HepG2 (cell line): ENCODE results near the gene CCDC106. TPM values are rescaled to one million over a fixed set of nuclear protein-coding genes. Genes with fewer than 3 reads are reported as not detected.

Experiments
- ATAC-seq: fragments of 200-7000 bp; cut with Tn5 transposase; 3 replicates; pipeline ENCODE4 v1.9.1; 2020; ENCODE audit warnings: mild to moderate bottlenecking, moderate library complexity
- BruUV-seq: library from RNA; stranded (reverse); fragments of 400-500 nt; replicated peaks from 2 replicates; lab custom pipeline; 2021; lab: Mats Ljungman, UMichigan
- CTCF ChIA-PET: fragments of 300-600 bp; formaldehyde crosslinking; extraction: SDS; loops from one replicate; lab custom pipeline; 2021; ENCODE audit warnings: low total read pairs, inconsistent platforms, low intra/inter-chr PET ratio; lab: Yijun Ruan, JAX
- POLR2A ChIA-PET: fragments of 350-600 bp; sonication (Branson Sonifier 250); formaldehyde crosslinking; loops from one replicate; lab custom pipeline; 2020; ENCODE audit warnings: antibody characterized with exemption, inconsistent platforms; lab: Yijun Ruan, JAX
- DNase-seq: peaks from one replicate; pipeline ENCODE4 v3.0.0-alpha.2; 2015; ENCODE audit warnings: low spot score
- FAIRE-seq: peaks from 3 replicates; lab custom pipeline; 2011; peaks lifted over from hg19 to GRCh38; lab: Jason Lieb, UNC
- H2AFZ ChIP-seq: one replicate; pipeline ENCODE4 v1.6.1; 2011; ENCODE audit warnings: low read length, inconsistent platforms
- H3K27ac ChIP-seq: fragments of 300-600 bp; 3 replicates; pipeline ENCODE4 v1.8.0; 2011; ENCODE audit warnings: mixed run types, mild to moderate bottlenecking, mixed read lengths, low read length, inconsistent platforms; ENCODE audit not compliant: insufficient read depth; ENCODE audit errors: extremely low read length
- H3K27me3 ChIP-seq, 2 experiments: fragments of 200-600 bp in 1 of 2; 2 replicates in 1 of 2; 3 replicates in 1 of 2; pipeline versions ENCODE4 v1.6.0 to v1.8.0; 2011; ENCODE audit warnings: low read length in 2 of 2, mild to moderate bottlenecking in 2 of 2, moderate library complexity in 2 of 2, inconsistent platforms in 1 of 2; ENCODE audit not compliant: insufficient read depth in 2 of 2, control insufficient read depth in 1 of 2
- H3K36me3 ChIP-seq, 2 experiments: fragments of 200-600 bp in 1 of 2; replicated peaks in 1 of 2; 2 replicates in 1 of 2; 3 replicates in 1 of 2; pipeline versions ENCODE4 v1.5.1 to v1.8.0; 2011; ENCODE audit warnings: low read length in 2 of 2, inconsistent platforms in 1 of 2; ENCODE audit not compliant: insufficient read depth in 2 of 2, control insufficient read depth in 1 of 2
- H3K4me1 ChIP-seq: 2 replicates; pipeline ENCODE4 v1.5.1; 2012; ENCODE audit warnings: low read length, inconsistent platforms; ENCODE audit not compliant: insufficient read depth
- H3K4me2 ChIP-seq: 2 replicates; pipeline ENCODE4 v1.6.0; 2011; ENCODE audit warnings: low read depth, low read length, inconsistent platforms
- H3K4me3 ChIP-seq, 3 experiments: fragments of 200-600 bp in 1 of 3; sonication (generic), shearing (Covaris generic) in 1 of 3; replicated peaks in 1 of 3; 2 replicates each; pipeline ENCODE4 v1.5.1; 2011 to 2016; ENCODE audit warnings: low read length in 3 of 3, inconsistent platforms in 2 of 3, low read depth in 2 of 3, mild to moderate bottlenecking in 2 of 3, control low read depth in 1 of 3, mixed read lengths in 1 of 3; ENCODE audit not compliant: insufficient read depth in 1 of 3
- H3K79me2 ChIP-seq: one replicate; pipeline ENCODE4 v1.6.1; 2011; ENCODE audit warnings: low read length, inconsistent platforms; ENCODE audit not compliant: insufficient read depth
- H3K9ac ChIP-seq: 2 replicates; pipeline ENCODE4 v1.6.0; 2011; ENCODE audit warnings: mild to moderate bottlenecking, low read depth, low read length, inconsistent platforms; ENCODE audit not compliant: insufficient read depth
- H3K9me3 ChIP-seq: 2 replicates; pipeline ENCODE4 v1.5.1; 2012; ENCODE audit warnings: mild to moderate bottlenecking, low read length
- H4K20me1 ChIP-seq: 2 replicates; pipeline ENCODE4 v1.6.0; 2011; ENCODE audit warnings: inconsistent platforms, mild to moderate bottlenecking, low read length, moderate library complexity; ENCODE audit not compliant: insufficient read depth
- AGO1 ChIP-seq: fragments of 200-400 bp; formaldehyde crosslinking; IDR thresholded peaks from 2 replicates; pipeline ENCODE4 v1.6.1; 2017; ENCODE audit warnings: mild to moderate bottlenecking, low read depth, low read length, moderate library complexity; ENCODE audit not compliant: poor library complexity, severe bottlenecking
- AGO2 ChIP-seq: fragments of 200-400 bp; formaldehyde crosslinking; optimal IDR thresholded peaks from 2 replicates; pipeline ENCODE3; 2017; ENCODE audit warnings: mild to moderate bottlenecking, low read depth, low read length, moderate library complexity
- ARNT ChIP-seq: fragments of 450-650 bp; IDR thresholded peaks from 2 replicates; pipeline ENCODE4 v1.6.1; 2017
- HCFC1 ChIP-seq: fragments of 150-350 bp; IDR thresholded peaks from 2 replicates; pipeline ENCODE4 v1.6.1; 2014; ENCODE audit warnings: low read depth, low read length
- NFKB2 ChIP-seq: sonication (generic); formaldehyde crosslinking; IDR thresholded peaks from 2 replicates; pipeline ENCODE4 v1.4.0; 2020; ENCODE audit warnings: missing genetic modification reagents, borderline replicate concordance
- PAF1 ChIP-seq: IDR thresholded peaks from 2 replicates; pipeline ENCODE4 v1.6.1; 2016; ENCODE audit warnings: missing genetic modification reagents, missing compliant biosample characterization
- POLR2A ChIP-seq, 2 experiments: IDR thresholded peaks; 2 replicates each; pipeline ENCODE4 v1.6.1; 2011; ENCODE audit warnings: low read depth in 2 of 2, low read length in 2 of 2, mild to moderate bottlenecking in 1 of 2, moderate library complexity in 1 of 2; ENCODE audit not compliant: insufficient read depth in 1 of 2
- POLR2G ChIP-seq: fragments of 200-400 bp; formaldehyde crosslinking; IDR thresholded peaks from 2 replicates; pipeline ENCODE4 v1.6.1; 2018; ENCODE audit warnings: mild to moderate bottlenecking, low read depth, low read length, moderate library complexity
- ZBTB37 ChIP-seq: sonication (generic); formaldehyde crosslinking; IDR thresholded peaks from 2 replicates; pipeline ENCODE4 v1.4.0; 2020; ENCODE audit warnings: mild to moderate bottlenecking, missing genetic modification reagents
- ZC3H13 ChIP-seq: sonication (generic); formaldehyde crosslinking; IDR thresholded peaks from 2 replicates; pipeline ENCODE4 v1.8.1; 2023; ENCODE audit warnings: mild to moderate bottlenecking, missing genetic modification reagents, moderate library complexity
- ZNF101 ChIP-seq: sonication (generic); formaldehyde crosslinking; IDR thresholded peaks from 2 replicates; pipeline ENCODE4 v1.4.0; 2020; ENCODE audit warnings: mild to moderate bottlenecking, low read depth, missing genetic modification reagents, borderline replicate concordance
- ZNF274 ChIP-seq: sonication (generic); formaldehyde crosslinking; IDR thresholded peaks from 2 replicates; pipeline ENCODE4 v1.5.1; 2020; ENCODE audit warnings: mild to moderate bottlenecking, missing genetic modification reagents
- ZNF432 ChIP-seq: sonication (generic); formaldehyde crosslinking; IDR thresholded peaks from 2 replicates; pipeline ENCODE4 v1.5.0; 2020; ENCODE audit warnings: missing genetic modification reagents, mild to moderate bottlenecking, borderline replicate concordance
- WGBS: methylation state at CpG from one replicate; pipeline ENCODE4 v1.1.6; 2017; ENCODE audit warnings: low lambda C conversion rate; 5-methylcytosine and 5-hydroxymethylcytosine counted together
- in situ Hi-C: cut with HindIII; loops from 2 replicates; pipeline ENCODE4 v1.10.0; 2017; ENCODE audit warnings: low pct_unique_long_range_greater_than_20kb; ENCODE audit not compliant: extremely low pct_ligation_motif_present
- intact Hi-C: fragments of 100-400 bp; cut with micrococcal nuclease; formaldehyde crosslinking; loops from one replicate; pipeline ENCODE4 v1.10.0; 2022; ENCODE audit not compliant: unreplicated experiment
- polyA plus RNA-seq, 8 experiments: library from polyadenylated mRNA; depleted of rRNA in 3 of 8; stranded (reverse) in 7 of 8; unstranded in 1 of 8; fragments of >200 nt; fragmentation: Illumina TruSeq in 4 of 8; extraction: Trizol in 4 of 8; gene quantifications; 2 replicates each; pipeline versions ENCODE4 v1.2.1 to v1.2.3, GENCODE V29; 2011 to 2016; ENCODE audit warnings: low read depth in 4 of 8, missing spikeins in 1 of 8, mixed read lengths in 1 of 8; ENCODE audit not compliant: insufficient read depth in 1 of 8
- total RNA-seq, 5 experiments: library from RNA; depleted of rRNA; stranded (reverse); fragments of >200 nt; fragmentation: Illumina TruSeq; extraction: Trizol; gene quantifications; 2 replicates each; pipeline ENCODE4 v1.2.3, GENCODE V29; 2016; ENCODE audit warnings: low read depth in 1 of 5

Gene CCDC106
- total and polyA plus RNA-seq, 2 of the 13 experiments (the other 11 are each of a cell fraction or from before 2014, with no cell fraction given): 4.7 to 8.8 TPM

- peak; percentile 50; the same call in 1 of the 2 replicates for TF ChIP-seq POLR2G
- TF ChIP-seq ZC3H13: peak; percentile 45; the same call in 1 of the 2 replicates
- TF ChIP-seq ARNT: no peak
- TF ChIP-seq ZNF432 (CRISPR knock-in tag): no peak
- peak; percentile 39; the same call in 1 of the 2 replicates for TF ChIP-seq PAF1 (CRISPR knock-in tag)
- TF ChIP-seq NFKB2 (CRISPR knock-in tag): no peak
- Histone ChIP-seq H3K27me3 (no peaks in the 10 kb centered on the region), H3K79me2 (peaks cover 4% of the 10 kb centered on the region), H3K9ac (no peak overlapping the region), H3K27ac (no peak overlapping the region), H3K9me3 (no peaks in the 10 kb centered on the region), H3K4me2 (no peak overlapping the region), H4K20me1 (peaks cover 14% of the 10 kb centered on the region; the same call in 1 of the 2 replicates), H3K4me1 (peaks cover 31% of the 10 kb centered on the region), H3K4me3 (no peak overlapping the region), H2AFZ (no peak overlapping the region), H3K36me3 (peaks cover 2 to 5% of the 10 kb centered on the region in 2 experiments; a peak in 1 of 5 replicates)
- POLR2A ChIA-PET: interaction anchor here (1.9 kb wide), 1 partner anchor 14 kb away, joined by 6 read pairs; no protein-coding TSS in a partner anchor
- WGBS: 95% methylated on average over 11 of the region's 12 CpGs
- DNase-seq (no peak), ATAC-seq (no peak), FAIRE-seq (no peak)
- in situ Hi-C loops: no loop called here
- CTCF ChIA-PET: no interaction called here
- no TSS peak for BruUV-seq
- intact Hi-C loops: no loop called here
Measured at GRCh38 chr19:55620410-55621204, 27.4 kb upstream of the CCDC106 start.

GRCh38 chr19:55621205-55621672 is 26.8 kb upstream of the CCDC106 start:
- in situ Hi-C loops: no loop called here
- peaks cover 31% of the 10 kb centered on the region for H3K4me1 ChIP-seq
- H3K27me3 ChIP-seq: no peaks in the 10 kb centered on the region
- peak; percentile 7; the same call in 1 of the 3 replicates for ATAC-seq
- WGBS: 98% methylated on average over 3 of the region's 9 CpGs
- H4K20me1 ChIP-seq: peaks cover 14% of the 10 kb centered on the region; the same call in 1 of the 2 replicates
- H3K27ac ChIP-seq: no peak overlapping the region
- H3K9me3 ChIP-seq: no peaks in the 10 kb centered on the region
- H3K4me3 ChIP-seq: no peak overlapping the region
- TF ChIP-seq ZBTB37: no peak
- TF ChIP-seq AGO2: peak; percentile 5
- 0 out of 4 replicates have a peak, but pooled peaks of 1 of the 2 experiments have one; percentile 25 for TF ChIP-seq POLR2A (IDR thresholded peaks at IDR 0.05; ENCODE audit: insufficient read depth in 1 of 2, low read depth in 2 of 2, low read length in 2 of 2)
- no peak for TF ChIP-seq ZNF101 (CRISPR knock-in tag)
- TF ChIP-seq AGO1: peak; percentile 7
- no peak for TF ChIP-seq HCFC1
- no peak for TF ChIP-seq ZNF274 (CRISPR knock-in tag)
- TF ChIP-seq, all 625 proteins: peak for 3
- Histone ChIP-seq H3K4me2 (no peak overlapping the region), H3K79me2 (peaks cover 4% of the 10 kb centered on the region), H3K9ac (no peak overlapping the region), H2AFZ (no peak overlapping the region), H3K36me3 (peaks cover 2 to 5% of the 10 kb centered on the region in 2 experiments; a peak in 1 of 5 replicates)
- BruUV-seq: no TSS peak
- FAIRE-seq (no peak), DNase-seq (no peak)
- intact Hi-C loops: no loop called here
- CTCF ChIA-PET: no interaction called here
- POLR2A ChIA-PET: interaction anchor here (1.9 kb wide), 1 partner anchor 15 kb away, joined by 6 read pairs; no protein-coding TSS in a partner anchor
